ENCODE measurements around the gene VAMP2.

Gene VAMP2

GRCh38 chr17:8189041-8189710, 26.4 kb upstream of the VAMP2 start:
- Histone ChIP-seq H3K27ac (ENCODE audit: low read depth, low read length) (peak overlapping the region; percentile 64; the same call in 1 of the 2 replicates), H3K4me3 (ENCODE audit: low read depth, low read length) (peak overlapping the region; percentile 78), H2AFZ (ENCODE audit: low read length, unreplicated experiment) (peak overlapping the region; percentile 57)

DNA sequence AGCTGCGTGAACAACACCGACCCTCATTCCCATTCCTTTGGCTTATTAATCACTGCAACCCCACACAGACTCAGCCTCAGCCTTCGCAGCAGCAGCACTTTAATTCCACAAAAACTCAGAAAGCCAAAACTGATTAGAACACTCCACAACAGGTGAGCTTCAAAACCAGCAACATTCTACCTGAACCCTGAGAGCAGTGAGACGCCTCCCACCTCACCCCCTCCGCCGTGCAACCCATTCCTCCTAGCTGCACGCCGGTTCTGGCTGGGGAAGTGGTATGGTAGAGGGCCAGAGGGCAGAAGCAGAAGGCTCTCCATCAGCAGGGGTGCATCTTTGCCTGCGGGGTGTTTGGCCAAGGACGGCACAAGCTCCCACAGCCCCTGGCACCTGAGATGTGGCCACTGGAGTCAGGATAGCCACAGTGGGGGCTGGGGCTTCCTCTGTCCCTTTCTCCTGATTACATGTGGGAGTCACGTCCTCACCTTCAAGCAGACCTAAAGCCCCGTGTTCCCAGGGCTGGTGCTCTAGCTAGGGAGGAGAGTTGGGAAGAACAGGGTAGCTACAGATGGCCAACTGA, 25.6 kb upstream of the VAMP2 start:
- H2AFZ ChIP-seq (ENCODE audit: low read length, unreplicated experiment) = no peak overlapping the region
- peak overlapping the region; percentile 78 for H3K4me3 ChIP-seq (ENCODE audit: low read depth, low read length)
- H3K4me1 ChIP-seq (ENCODE audit: control insufficient read depth, insufficient read depth, low read length, unreplicated experiment) = peaks cover 20% of the 10 kb centered on the region
- peak overlapping the region; percentile 63 for H3K27ac ChIP-seq (ENCODE audit: low read depth, low read length)
- no peaks in the 10 kb centered on the region for H3K36me3 ChIP-seq (ENCODE audit: insufficient read depth, low read length)
- H3K27me3 ChIP-seq (ENCODE audit: insufficient read depth, low read length) = no peaks in the 10 kb centered on the region
- peaks cover 9% of the 10 kb centered on the region for H3K79me2 ChIP-seq (ENCODE audit: control insufficient read depth, insufficient read depth, low read length, unreplicated experiment)

More at GRCh38 chr17:8189041-8189710, 26.4 kb upstream of the VAMP2 start:
- H3K27me3 ChIP-seq (ENCODE audit: insufficient read depth, low read length) = no peaks in the 10 kb centered on the region
- H3K79me2 ChIP-seq (ENCODE audit: control insufficient read depth, insufficient read depth, low read length, unreplicated experiment) = peaks cover 9% of the 10 kb centered on the region
- H3K36me3 ChIP-seq (ENCODE audit: insufficient read depth, low read length) = no peaks in the 10 kb centered on the region
- H3K4me1 ChIP-seq (ENCODE audit: control insufficient read depth, insufficient read depth, low read length, unreplicated experiment) = peaks cover 20% of the 10 kb centered on the region

- H3K27ac ChIP-seq (ENCODE audit: low read depth, low read length) = peak overlapping the region; percentile 83
- no peaks in the 10 kb centered on the region for H3K36me3 ChIP-seq (ENCODE audit: insufficient read depth, low read length)
- H3K27me3 ChIP-seq (ENCODE audit: insufficient read depth, low read length) = no peaks in the 10 kb centered on the region
- peaks cover 20% of the 10 kb centered on the region for H3K4me1 ChIP-seq (ENCODE audit: control insufficient read depth, insufficient read depth, low read length, unreplicated experiment)
- H3K4me3 ChIP-seq (ENCODE audit: low read depth, low read length) = peak overlapping the region; percentile 90
- H2AFZ ChIP-seq (ENCODE audit: low read length, unreplicated experiment) = no peak overlapping the region
- peaks cover 9% of the 10 kb centered on the region for H3K79me2 ChIP-seq (ENCODE audit: control insufficient read depth, insufficient read depth, low read length, unreplicated experiment)
Measured at GRCh38 chr17:8187517-8188262, 24.9 kb upstream of the VAMP2 start.

- Histone ChIP-seq H3K4me1 (ENCODE audit: control insufficient read depth, insufficient read depth, low read length, unreplicated experiment) (peaks cover 20% of the 10 kb centered on the region), H3K79me2 (ENCODE audit: control insufficient read depth, insufficient read depth, low read length, unreplicated experiment) (peaks cover 9% of the 10 kb centered on the region), H2AFZ (ENCODE audit: low read length, unreplicated experiment) (peak overlapping the region; percentile 71), H3K27me3 (ENCODE audit: insufficient read depth, low read length) (no peaks in the 10 kb centered on the region), H3K36me3 (ENCODE audit: insufficient read depth, low read length) (no peaks in the 10 kb centered on the region), H3K4me3 (ENCODE audit: low read depth, low read length) (peak overlapping the region; percentile 90), H3K27ac (ENCODE audit: low read depth, low read length) (peak overlapping the region; percentile 83)
Measured at GRCh38 chr17:8186787-8187516, 24.2 kb upstream of the VAMP2 start.

DNA sequence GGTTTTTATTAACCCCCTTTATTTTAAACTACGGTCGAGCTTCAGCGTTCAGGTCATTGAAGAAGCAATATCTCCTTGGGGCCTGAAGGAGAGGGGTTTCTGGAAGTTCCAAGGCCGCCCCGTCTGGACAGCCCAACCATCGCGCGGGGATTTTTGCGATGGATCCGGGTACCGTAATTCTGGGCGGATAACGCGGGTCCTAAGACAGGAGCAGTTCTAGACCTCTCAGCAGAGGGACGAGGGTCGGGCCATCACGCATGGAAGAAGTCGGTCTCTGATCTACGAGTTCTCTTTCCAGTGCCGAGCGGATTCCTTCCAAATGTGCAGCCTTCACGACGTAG, 23.7 kb upstream of the VAMP2 start:
- Histone ChIP-seq H3K79me2 (ENCODE audit: control insufficient read depth, insufficient read depth, low read length, unreplicated experiment) (peaks cover 9% of the 10 kb centered on the region), H3K27ac (ENCODE audit: low read depth, low read length) (peak overlapping the region; percentile 83), H3K4me3 (ENCODE audit: low read depth, low read length) (peak overlapping the region; percentile 90), H3K4me1 (ENCODE audit: control insufficient read depth, insufficient read depth, low read length, unreplicated experiment) (peaks cover 20% of the 10 kb centered on the region), H2AFZ (ENCODE audit: low read length, unreplicated experiment) (peak overlapping the region; percentile 71), H3K27me3 (ENCODE audit: insufficient read depth, low read length) (no peaks in the 10 kb centered on the region), H3K36me3 (ENCODE audit: insufficient read depth, low read length) (no peaks in the 10 kb centered on the region)

GRCh38 chr17:8185582-8186445, 23.1 kb upstream of the VAMP2 start:
- Histone ChIP-seq H3K27me3 (ENCODE audit: insufficient read depth, low read length) (no peaks in the 10 kb centered on the region), H2AFZ (ENCODE audit: low read length, unreplicated experiment) (peak overlapping the region; percentile 86), H3K4me1 (ENCODE audit: control insufficient read depth, insufficient read depth, low read length, unreplicated experiment) (peaks cover 19% of the 10 kb centered on the region), H3K36me3 (ENCODE audit: insufficient read depth, low read length) (no peaks in the 10 kb centered on the region), H3K27ac (ENCODE audit: low read depth, low read length) (peak overlapping the region; percentile 83), H3K79me2 (ENCODE audit: control insufficient read depth, insufficient read depth, low read length, unreplicated experiment) (peaks cover 9% of the 10 kb centered on the region), H3K4me3 (ENCODE audit: low read depth, low read length) (peak overlapping the region; percentile 90)

- H3K36me3 ChIP-seq (ENCODE audit: insufficient read depth, low read length) = no peaks in the 10 kb centered on the region
- H3K27ac ChIP-seq (ENCODE audit: low read depth, low read length) = peak overlapping the region; percentile 28; the same call in 1 of the 2 replicates
- H3K27me3 ChIP-seq (ENCODE audit: insufficient read depth, low read length) = no peaks in the 10 kb centered on the region
- peaks cover 20% of the 10 kb centered on the region for H3K79me2 ChIP-seq (ENCODE audit: control insufficient read depth, insufficient read depth, low read length, unreplicated experiment)
- H3K4me3 ChIP-seq (ENCODE audit: low read depth, low read length) = peak overlapping the region; percentile 91
- H3K4me1 ChIP-seq (ENCODE audit: control insufficient read depth, insufficient read depth, low read length, unreplicated experiment) = peaks cover 26% of the 10 kb centered on the region
- H2AFZ ChIP-seq (ENCODE audit: low read length, unreplicated experiment) = peak overlapping the region; percentile 99
Measured at GRCh38 chr17:8176998-8177731, 14.4 kb upstream of the VAMP2 start.

GRCh38 chr17:8176197-8176940, 13.6 kb upstream of the VAMP2 start, which contains the start of gene TMEM107:
Gene TMEM107 (minus strand): TSS chr17:8176380. CDS start chr17:8176286, 94 bp downstream.
- H3K4me3 ChIP-seq (ENCODE audit: low read depth, low read length) = peak within 1 kb of the TSS; percentile 91
- peaks cover 20% of the 10 kb centered on the region for H3K79me2 ChIP-seq (ENCODE audit: control insufficient read depth, insufficient read depth, low read length, unreplicated experiment)
- no peaks in the 10 kb centered on the region for H3K27me3 ChIP-seq (ENCODE audit: insufficient read depth, low read length)
- no peaks in the 10 kb centered on the region for H3K36me3 ChIP-seq (ENCODE audit: insufficient read depth, low read length)
- H3K4me1 ChIP-seq (ENCODE audit: control insufficient read depth, insufficient read depth, low read length, unreplicated experiment) = peaks cover 26% of the 10 kb centered on the region
- peak within 1 kb of the TSS; percentile 99 for H2AFZ ChIP-seq (ENCODE audit: low read length, unreplicated experiment)
- peak within 1 kb of the TSS; percentile 61 for H3K27ac ChIP-seq (ENCODE audit: low read depth, low read length)

GRCh38 chr17:8175795-8176196, 13.0 kb upstream of the VAMP2 start:
- Histone ChIP-seq H3K79me2 (ENCODE audit: control insufficient read depth, insufficient read depth, low read length, unreplicated experiment) (peaks cover 20% of the 10 kb centered on the region), H2AFZ (ENCODE audit: low read length, unreplicated experiment) (peak overlapping the region; percentile 99), H3K36me3 (ENCODE audit: insufficient read depth, low read length) (no peaks in the 10 kb centered on the region), H3K4me1 (ENCODE audit: control insufficient read depth, insufficient read depth, low read length, unreplicated experiment) (peaks cover 26% of the 10 kb centered on the region), H3K27me3 (ENCODE audit: insufficient read depth, low read length) (no peaks in the 10 kb centered on the region), H3K27ac (ENCODE audit: low read depth, low read length) (peak overlapping the region; percentile 61), H3K4me3 (ENCODE audit: low read depth, low read length) (peak overlapping the region; percentile 91)
